HG02642 (cell line): ENCODE measurements around the gene GNG10.
A peak's percentile ranks its signal among the peaks of the same experiment; 100 is the strongest.
"Not testable (repeated sequence)": the region's sequence is repeated elsewhere in the genome, so short reads cannot be mapped to it uniquely, and the experiment has no call there.

Experiments used
- ATAC-seq: cut with Tn5 transposase; IDR thresholded peaks from one replicate; pipeline ENCODE4 v1.9.1; 2021; ENCODE audit warnings: mild to moderate bottlenecking; ENCODE audit not compliant: unreplicated experiment, poor library complexity

Gene GNG10

DNA sequence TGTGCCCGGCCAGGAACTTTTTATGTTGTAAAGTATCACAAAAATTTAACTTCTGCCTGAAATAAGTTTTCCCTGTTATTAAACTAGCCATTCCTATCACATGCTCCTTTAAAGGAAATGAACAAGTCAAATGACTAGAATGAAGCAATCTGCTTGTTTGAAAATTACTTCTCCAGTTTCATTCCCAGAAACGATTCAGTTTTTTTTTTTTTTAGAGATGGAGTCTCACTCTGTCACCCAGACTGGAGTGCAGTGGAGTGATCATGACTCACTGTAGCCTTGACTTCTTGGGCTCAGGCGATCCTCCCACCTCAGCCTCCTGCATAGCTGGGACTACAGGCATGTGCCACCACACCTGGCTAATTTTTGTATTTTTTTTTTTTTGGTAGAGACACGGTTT is 13.3 kb upstream of the GNG10 start:
- ATAC-seq: no peak

DNA sequence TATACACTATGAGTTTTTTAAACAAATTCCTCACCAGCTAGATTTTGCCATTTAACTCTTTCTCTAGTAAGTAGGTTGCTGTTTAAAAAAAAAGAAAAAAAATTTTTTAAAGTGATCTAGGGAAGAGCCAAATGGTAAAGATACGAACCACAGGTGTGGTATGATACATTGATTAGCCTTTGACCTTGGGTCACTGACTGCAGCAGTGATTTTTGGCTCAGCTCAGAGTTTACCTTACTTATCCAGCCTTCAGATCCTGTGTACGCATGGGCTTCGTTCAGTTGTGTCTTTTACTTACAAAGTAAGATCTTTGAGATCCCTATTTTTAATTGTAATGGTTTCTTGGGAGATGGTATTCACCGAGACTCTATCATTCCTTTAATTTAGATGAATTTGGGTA is 12.4 kb upstream of the GNG10 start:
- ATAC-seq: no peak

DNA sequence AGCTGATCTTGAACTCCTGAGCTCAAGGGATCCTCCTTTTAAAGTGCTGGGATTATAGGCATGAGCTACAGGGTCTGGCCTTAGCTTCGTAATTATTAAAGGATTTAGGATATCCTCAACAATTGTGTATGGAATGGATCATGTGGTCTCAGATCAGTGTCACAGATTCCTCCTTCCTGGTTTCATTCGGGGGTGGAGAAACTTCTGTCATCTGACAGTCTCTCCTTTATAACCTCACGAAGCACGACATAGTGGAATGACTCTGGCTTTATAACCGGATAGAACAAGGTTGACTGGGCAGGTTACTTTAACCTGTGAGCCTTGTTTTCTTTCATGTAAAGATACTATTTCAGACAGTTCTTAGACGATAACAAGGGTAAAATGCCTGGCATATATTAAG is 4.4 kb upstream of the GNG10 start:
- no peak for ATAC-seq

DNA sequence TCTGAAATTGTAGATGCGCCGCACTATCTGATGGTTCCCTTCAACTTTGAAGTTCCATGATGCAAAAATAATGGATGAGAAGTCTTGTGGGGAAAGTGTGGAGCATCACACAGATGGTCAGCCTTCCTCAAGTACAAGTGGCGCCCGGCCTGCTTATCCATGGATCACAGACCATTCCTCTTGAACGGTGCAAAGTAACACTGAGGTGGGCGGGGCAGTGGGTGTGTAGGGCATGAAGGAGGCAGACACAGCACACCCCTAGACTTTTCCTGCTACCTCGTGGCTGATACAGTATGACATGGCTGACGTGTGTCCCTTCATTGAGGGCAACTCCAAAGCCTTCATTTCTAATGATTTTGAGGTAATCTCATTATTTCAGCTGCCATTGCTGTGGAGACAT is 2.5 kb upstream of the GNG10 start:
- ATAC-seq: no peak

DNA sequence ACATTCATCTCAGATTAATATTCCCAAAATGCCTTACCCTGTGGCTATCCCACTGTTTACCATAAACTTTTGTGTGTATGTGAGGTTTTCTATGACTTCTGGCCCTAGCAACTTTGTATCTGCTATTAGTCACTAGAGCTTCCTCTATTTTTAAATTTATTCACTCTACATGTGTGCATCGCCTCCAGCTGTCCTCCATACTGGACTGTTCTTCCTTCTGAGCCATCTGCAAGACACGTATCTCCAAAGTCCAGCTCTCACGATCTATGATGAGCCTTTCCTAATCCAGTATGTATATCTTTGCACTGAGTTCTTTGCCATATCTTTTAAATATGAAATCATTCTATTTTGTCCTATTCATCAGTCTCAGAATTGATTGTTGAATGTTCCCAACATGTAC is 1.7 kb upstream of the GNG10 start:
- ATAC-seq: no peak

DNA sequence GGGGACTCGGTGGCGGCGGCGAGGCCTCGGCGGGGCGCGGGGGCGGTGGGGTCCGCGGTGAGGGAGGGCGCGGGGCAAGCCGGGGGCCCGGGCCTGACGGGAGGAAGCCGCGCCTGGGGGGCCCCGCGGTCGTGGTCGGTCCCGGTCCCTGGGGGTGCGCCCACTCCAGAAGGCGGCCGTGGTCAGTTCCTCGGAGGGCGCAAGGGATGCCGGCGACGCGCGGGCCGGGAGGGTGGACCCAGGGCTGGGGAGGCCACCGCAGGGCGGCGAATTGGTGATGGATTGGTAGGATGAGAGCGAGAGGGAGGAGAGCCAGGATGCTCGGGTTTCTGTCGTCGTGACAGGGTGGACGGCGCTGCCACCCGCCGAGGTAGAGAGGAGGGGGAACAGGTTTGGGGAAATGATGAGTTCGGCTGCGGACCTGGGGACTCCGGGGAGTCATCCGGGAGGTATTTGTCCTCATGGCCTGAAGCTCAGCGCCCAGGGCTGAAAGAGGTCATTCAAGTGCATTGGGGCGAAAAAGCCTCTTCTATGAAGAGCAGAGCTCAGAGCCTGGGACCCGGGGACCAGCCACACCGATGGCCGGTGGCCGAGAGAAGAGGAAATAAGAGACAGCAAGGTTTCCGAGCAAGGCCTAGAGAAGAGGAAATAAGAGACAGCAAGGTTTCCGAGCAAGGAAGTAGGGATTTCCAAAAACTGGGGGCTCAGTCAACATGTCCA is 557 bp downstream of the GNG10 start:
- ATAC-seq: peak; percentile 33

DNA sequence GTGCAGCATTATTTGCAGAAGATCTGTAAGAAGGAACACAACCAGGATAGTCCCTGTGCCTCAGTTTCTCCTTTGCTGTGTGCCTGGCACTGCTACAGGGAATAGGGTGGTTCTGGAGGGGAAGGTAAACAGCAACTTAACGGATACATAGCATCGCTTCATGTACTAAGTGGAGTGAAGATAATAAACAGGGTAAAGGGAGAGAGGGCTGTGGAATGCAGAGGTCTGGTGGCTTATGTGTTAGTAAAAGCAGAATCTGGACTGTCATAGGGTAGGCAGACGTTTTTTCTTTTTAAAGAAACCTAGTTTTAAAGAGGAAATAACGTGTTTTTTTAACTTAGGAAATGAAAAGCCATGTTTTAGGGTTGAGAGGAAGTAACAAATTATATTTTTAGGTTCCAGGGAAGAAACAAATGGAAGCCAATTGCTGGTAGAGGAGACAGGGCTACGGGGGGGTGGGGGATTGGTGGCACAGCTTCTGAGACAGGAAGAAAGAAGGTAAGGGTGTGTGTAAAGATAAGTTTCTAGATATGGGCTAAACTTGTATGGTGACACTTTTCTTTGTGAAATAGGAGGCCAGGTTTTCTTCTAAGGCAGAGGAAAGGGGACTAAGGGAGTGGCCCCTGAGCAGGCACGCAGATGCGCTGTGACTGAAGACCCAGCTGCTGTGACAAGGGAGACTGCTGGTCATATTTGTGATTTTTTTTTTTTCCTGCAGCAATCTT is 1.3 kb downstream of the GNG10 start:
- no peak for ATAC-seq

DNA sequence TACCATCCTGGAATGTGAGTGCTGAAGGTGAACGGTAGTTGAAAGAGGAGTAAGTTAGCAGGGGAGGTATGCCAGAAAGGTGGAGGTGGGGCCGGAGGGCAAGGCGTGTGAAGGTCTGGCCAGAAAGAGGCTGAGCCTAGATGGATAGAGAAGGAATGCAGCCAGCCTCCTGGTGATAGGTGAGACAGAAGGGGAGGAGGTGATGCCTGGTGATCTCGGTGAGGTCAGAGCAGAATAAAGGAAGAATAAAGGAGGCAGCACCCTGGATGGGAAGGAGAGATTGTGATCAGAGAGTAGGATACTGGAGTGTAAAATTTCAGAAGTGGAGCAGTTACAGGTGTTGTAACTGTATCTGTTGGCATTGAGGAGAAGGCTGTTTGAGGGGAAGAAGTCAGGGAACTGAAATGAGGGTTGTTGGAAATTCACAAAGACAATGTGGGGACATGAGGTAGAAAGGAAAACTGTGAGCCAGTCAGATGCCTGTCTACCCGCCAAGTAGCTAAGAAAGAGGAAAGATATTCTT is 2.0 kb downstream of the GNG10 start:
- no peak for ATAC-seq

DNA sequence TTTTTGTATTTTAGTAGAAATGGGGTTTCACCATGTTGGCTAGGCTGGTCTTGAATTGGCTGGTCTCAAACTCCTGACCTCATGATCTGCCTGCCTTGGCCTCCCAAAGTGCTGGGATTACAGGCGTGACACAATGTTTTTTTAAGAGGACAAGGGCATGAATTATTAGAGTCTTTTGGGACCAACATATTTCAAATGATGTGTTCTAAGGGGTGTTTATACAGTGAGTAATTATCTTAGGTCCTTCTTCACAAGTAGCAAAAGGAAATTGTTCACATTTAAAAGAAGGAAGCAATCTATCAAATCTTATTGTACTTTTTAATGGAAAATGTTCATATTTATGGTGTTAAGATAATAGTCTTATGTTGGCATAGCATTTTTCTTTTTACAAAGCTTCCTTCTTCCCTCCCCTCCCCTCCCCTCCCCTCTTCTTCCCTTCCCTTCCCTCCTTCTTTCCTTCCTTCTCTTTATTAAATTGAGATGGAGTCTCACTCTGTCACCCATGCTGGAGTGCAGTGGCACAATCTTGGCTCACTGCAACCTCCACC is 6.7 kb downstream of the GNG10 start:
- no peak for ATAC-seq

DNA sequence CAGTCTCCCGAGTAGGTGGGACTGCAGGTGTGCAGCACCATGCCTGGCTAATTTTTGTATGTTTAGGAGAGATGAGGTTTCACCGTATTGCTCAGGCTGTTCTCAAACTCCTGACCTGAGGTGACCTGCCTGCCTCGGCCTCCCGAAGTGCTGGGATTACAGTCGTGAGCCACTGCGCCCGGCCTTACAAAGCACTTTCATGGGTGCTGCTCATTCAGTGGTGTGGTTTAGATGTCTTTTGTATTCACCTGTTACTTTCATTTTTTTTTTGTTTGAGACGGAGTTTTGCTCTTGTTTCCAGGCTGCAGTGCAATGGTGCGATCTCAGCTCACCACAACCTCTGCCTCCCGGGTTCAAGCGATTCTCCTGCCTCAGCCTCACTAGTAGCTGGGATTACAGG is 7.2 kb downstream of the GNG10 start:
- not testable (repeated sequence) for ATAC-seq

DNA sequence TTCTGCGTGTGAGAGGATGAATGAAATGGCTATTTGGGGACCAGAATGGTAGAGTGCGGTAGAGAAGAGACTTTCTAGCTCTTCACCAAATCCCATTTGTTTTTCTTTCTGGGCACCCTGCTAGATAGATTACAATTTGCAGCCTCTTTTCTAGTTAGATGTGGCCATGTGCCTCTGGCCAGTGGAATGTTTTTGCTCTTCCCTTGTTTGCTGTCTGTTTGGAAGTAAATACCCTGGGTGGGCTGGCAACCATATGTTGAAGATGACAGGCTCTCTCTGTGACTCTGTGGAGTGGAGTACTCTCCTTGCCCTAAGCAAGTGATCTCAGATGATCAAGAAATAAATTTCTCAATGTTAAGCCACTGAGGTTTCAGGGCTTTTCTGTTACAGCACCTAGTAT is 12.9 kb downstream of the GNG10 start:
- ATAC-seq: no peak

DNA sequence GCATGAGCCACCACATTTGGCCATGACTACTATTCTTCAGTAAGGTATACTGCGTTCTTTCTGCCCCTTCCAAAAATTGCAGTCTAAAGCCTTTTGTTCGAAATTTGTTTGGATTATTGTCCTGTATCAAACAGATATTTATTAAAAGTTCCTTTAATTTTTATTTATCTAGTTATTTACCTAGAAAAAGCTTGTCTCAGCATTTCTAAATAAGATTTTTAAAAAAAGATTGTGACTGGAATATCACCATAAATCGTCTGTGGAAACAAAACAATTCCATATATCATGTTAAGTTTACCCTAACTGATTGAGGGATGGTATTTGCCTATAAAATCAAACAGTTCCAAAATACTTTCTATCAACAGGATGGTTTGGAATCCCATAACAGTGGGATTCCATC is 14.7 kb downstream of the GNG10 start:
- no peak for ATAC-seq

DNA sequence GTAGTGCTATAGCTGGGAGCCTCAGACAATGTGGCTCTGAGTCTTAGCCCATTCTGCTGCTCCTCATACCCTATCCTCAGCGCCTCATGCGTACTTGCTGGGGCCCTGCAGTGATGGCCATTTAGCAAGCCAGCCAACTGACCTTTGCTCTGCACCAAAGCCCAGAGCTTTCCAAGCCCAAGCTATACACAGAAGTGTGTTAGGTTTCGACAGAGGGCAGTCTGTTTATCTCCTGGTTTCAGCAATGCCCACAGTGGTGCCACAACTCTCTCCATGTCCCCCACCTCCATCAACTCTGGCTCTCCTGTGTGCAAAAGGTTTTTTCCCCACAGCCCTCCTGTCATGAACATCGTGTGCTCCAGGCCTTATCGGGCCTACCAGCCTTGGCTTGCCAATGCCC is 16.9 kb downstream of the GNG10 start:
- ATAC-seq: no peak

DNA sequence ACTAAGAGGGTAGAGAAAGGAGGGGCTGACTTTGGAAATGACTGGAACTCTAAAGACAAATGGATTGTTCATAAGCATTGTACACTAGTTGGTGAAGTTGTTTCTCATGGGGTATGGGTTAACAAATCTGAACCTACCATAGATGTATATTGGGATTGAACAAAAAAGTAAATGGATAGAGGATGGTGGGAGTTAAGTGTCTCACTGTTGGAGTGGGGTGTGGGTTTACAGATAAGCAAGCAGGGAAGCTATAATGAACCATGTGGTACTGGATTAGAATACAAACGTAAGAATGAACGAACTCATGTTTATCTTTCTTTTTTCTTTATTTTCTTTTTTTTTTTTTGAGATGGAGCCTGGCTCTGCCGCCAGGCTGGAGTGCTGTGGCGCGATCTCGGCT is 17.8 kb downstream of the GNG10 start:
- ATAC-seq: no peak

DNA sequence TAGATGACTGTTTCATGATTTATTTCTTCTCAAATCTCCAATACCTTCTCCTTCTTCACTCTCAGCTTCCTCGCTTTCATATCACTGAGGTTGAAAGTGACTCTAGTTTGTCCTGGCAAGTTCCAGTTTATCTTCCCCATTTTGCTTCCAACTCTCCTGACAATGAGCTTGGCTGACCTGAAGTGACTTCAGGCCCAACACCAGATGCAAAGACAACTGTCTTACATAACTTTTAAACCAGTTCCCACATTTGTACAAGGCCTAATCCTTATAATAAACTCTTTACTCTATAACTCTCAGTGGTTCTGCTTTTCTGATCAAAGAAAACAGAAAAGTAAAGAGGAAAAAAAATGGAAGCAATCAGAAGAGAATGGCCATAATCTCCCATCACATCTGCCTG is 22.0 kb downstream of the GNG10 start:
- no peak for ATAC-seq

DNA sequence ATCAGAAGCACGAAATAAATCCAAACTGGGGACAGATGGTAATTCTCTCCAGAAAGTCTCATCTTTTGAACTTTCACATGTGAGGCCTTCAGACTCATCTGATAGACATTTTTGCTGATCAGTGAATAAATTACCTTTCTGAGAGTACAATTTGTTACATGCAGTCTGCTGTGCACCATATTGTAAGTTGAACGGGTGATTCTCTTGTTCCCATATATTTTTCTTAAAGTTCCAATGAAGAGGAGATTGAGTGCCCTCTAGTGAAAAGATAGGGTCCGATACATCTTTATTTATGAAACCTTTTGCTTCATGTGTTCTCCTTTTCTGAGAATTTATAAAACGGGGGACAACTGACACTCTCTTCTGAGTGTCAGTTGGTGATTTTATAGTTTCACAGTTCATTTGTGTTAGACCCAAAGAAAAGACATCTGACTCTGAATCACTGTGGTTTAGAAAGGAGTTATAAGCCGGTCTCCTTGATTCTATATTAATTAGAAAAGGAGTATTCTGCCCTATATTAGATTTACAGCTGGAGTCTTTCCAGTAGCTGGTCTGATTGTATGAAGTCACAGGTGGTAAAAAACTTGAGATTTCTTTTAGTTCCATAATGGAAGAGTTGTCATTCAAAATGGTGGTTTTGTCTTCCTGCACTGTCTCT is 30.4 kb downstream of the GNG10 start:
- no peak for ATAC-seq

DNA sequence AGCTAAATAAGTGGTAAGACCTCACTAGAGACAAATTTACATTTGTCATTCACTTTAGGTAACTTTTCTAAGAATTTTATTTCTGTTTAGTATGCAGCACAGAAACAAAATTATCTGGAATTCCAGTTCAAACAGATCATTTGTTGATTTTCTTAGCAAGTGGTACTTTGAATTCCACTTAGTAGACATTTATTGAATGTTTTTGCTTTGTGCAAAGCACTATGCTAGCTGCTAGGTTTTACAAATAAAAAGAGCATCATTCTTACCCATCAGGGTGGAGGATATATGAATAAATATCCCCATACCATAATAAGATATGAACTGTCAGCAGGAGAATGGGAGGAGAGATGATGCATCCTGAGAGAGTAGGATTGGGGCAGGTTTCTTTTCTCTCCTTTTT is 35.4 kb downstream of the GNG10 start:
- no peak for ATAC-seq

DNA sequence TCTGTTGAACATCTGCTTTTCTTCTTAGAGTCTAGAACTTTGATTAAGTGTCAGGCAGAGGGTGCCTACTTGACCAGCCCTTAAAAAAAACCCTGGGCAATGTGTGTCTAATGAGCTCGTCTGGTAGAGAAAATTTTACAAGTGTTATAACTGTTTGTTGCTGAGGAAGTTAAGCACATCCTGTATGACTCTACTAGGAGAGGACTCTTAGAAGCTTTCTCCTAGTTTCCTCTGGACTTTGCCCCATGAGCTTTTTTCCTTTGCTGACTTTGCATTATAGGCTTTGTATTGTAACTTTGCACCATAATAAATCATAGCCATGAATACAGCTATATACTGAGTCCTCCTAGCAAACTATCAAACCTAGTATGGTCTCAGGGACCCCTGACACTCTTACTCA is 39.4 kb downstream of the GNG10 start:
- ATAC-seq: no peak

DNA sequence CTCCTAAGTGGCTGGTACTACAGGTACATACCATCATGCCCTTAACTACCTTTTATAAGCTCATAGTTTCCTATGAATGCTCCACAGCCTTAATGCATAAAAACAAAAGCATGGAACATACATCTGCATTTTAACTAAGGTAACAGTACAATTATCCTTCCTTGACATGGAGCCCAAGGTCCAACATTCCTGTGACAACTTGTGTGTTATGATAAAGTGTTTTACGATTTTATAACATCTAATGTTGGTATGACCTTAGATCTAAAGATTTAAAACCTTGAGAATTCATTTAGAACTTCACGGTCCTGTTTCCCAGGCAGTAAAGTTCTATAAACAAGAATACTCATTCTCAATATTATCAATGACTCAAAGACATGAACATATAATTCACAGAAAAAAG is 43.1 kb downstream of the GNG10 start:
- no peak for ATAC-seq

DNA sequence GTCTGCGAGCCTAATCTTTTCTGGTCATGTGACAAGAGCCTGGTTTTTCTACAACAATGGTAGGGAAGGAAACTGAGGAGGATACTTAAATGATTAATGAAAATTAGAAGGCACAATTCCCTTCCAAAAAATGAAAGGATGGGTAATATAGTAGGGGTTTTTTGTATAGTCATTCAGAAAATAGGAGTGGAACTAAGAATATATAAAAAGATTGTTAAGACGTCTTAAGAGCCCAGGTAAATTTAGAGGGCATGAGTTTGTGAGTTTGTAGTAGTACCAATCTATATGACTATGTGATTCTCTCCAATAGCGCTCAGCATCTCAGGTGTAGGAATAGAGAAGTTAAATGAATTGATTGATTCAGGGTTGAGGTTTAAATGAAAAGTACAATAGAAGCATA is 50.1 kb downstream of the GNG10 start:
- no peak for ATAC-seq

DNA sequence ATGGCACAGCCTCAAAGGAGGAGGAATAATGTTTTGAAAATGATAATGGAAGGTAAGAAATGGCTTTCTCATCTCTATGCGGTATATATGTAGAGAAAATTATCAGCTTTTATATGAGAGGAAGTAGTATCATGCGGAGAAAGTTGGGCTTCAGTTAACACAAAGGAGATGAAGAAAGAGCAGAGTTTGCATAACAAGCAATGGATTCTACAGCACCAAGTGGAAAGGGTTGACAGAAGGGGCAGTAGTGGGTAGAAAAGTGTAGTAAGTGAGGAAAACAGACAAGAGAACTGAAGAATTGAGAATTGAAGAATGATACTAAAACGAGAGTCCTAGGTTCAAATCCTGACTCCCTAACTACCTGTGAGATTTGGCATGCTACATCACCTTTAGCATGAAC is 51.0 kb downstream of the GNG10 start:
- ATAC-seq: no peak
